HepG2 (cell line): ENCODE measurements around the gene TSPAN7. TPM values are rescaled to one million over a fixed set of nuclear protein-coding genes. Genes with fewer than 3 reads are reported as not detected.
A peak's percentile ranks its signal among the peaks of the same experiment; 100 is the strongest.

ENCODE experiments used
- ATAC-seq: fragments of 200-7000 bp; cut with Tn5 transposase; 3 replicates; pipeline ENCODE4 v1.9.1; 2020; ENCODE audit warnings: mild to moderate bottlenecking, moderate library complexity
- BruUV-seq: library from RNA; stranded (reverse); fragments of 400-500 nt; replicated peaks from 2 replicates; lab custom pipeline; 2021; lab: Mats Ljungman, UMichigan
- CTCF ChIA-PET: fragments of 300-600 bp; formaldehyde crosslinking; extraction: SDS; loops from one replicate; lab custom pipeline; 2021; ENCODE audit warnings: low total read pairs, inconsistent platforms, low intra/inter-chr PET ratio; lab: Yijun Ruan, JAX
- POLR2A ChIA-PET: fragments of 350-600 bp; sonication (Branson Sonifier 250); formaldehyde crosslinking; loops from one replicate; lab custom pipeline; 2020; ENCODE audit warnings: antibody characterized with exemption, inconsistent platforms; lab: Yijun Ruan, JAX
- DNase-seq: peaks from one replicate; pipeline ENCODE4 v3.0.0-alpha.2; 2015; ENCODE audit warnings: low spot score
- FAIRE-seq: peaks from 3 replicates; lab custom pipeline; 2011; peaks lifted over from hg19 to GRCh38; lab: Jason Lieb, UNC
- H2AFZ ChIP-seq: one replicate; pipeline ENCODE4 v1.6.1; 2011; ENCODE audit warnings: low read length, inconsistent platforms
- H3K27ac ChIP-seq: fragments of 300-600 bp; 3 replicates; pipeline ENCODE4 v1.8.0; 2011; ENCODE audit warnings: mixed run types, mild to moderate bottlenecking, mixed read lengths, low read length, inconsistent platforms; ENCODE audit not compliant: insufficient read depth; ENCODE audit errors: extremely low read length
- H3K27me3 ChIP-seq, 2 experiments: fragments of 200-600 bp in 1 of 2; 2 replicates in 1 of 2; 3 replicates in 1 of 2; pipeline versions ENCODE4 v1.6.0 to v1.8.0; 2011; ENCODE audit warnings: low read length in 2 of 2, mild to moderate bottlenecking in 2 of 2, moderate library complexity in 2 of 2, inconsistent platforms in 1 of 2; ENCODE audit not compliant: insufficient read depth in 2 of 2, control insufficient read depth in 1 of 2
- H3K36me3 ChIP-seq, 2 experiments: fragments of 200-600 bp in 1 of 2; replicated peaks in 1 of 2; 2 replicates in 1 of 2; 3 replicates in 1 of 2; pipeline versions ENCODE4 v1.5.1 to v1.8.0; 2011; ENCODE audit warnings: low read length in 2 of 2, inconsistent platforms in 1 of 2; ENCODE audit not compliant: insufficient read depth in 2 of 2, control insufficient read depth in 1 of 2
- H3K4me1 ChIP-seq: 2 replicates; pipeline ENCODE4 v1.5.1; 2012; ENCODE audit warnings: low read length, inconsistent platforms; ENCODE audit not compliant: insufficient read depth
- H3K4me2 ChIP-seq: 2 replicates; pipeline ENCODE4 v1.6.0; 2011; ENCODE audit warnings: low read depth, low read length, inconsistent platforms
- H3K4me3 ChIP-seq, 3 experiments: fragments of 200-600 bp in 1 of 3; sonication (generic), shearing (Covaris generic) in 1 of 3; replicated peaks in 1 of 3; 2 replicates each; pipeline ENCODE4 v1.5.1; 2011 to 2016; ENCODE audit warnings: low read length in 3 of 3, inconsistent platforms in 2 of 3, low read depth in 2 of 3, mild to moderate bottlenecking in 2 of 3, control low read depth in 1 of 3, mixed read lengths in 1 of 3; ENCODE audit not compliant: insufficient read depth in 1 of 3
- H3K79me2 ChIP-seq: one replicate; pipeline ENCODE4 v1.6.1; 2011; ENCODE audit warnings: low read length, inconsistent platforms; ENCODE audit not compliant: insufficient read depth
- H3K9ac ChIP-seq: 2 replicates; pipeline ENCODE4 v1.6.0; 2011; ENCODE audit warnings: mild to moderate bottlenecking, low read depth, low read length, inconsistent platforms; ENCODE audit not compliant: insufficient read depth
- H3K9me3 ChIP-seq: 2 replicates; pipeline ENCODE4 v1.5.1; 2012; ENCODE audit warnings: mild to moderate bottlenecking, low read length
- H4K20me1 ChIP-seq: 2 replicates; pipeline ENCODE4 v1.6.0; 2011; ENCODE audit warnings: inconsistent platforms, mild to moderate bottlenecking, low read length, moderate library complexity; ENCODE audit not compliant: insufficient read depth
- AFF4 ChIP-seq: sonication (generic); formaldehyde crosslinking; IDR thresholded peaks from 2 replicates; pipeline ENCODE4 v1.4.0; 2020; ENCODE audit warnings: missing genetic modification reagents
- FOSL2 ChIP-seq: sonication (generic); formaldehyde crosslinking; IDR thresholded peaks from 2 replicates; pipeline ENCODE4 v1.4.0; 2020; ENCODE audit warnings: missing genetic modification reagents
- SALL2 ChIP-seq: sonication (generic); formaldehyde crosslinking; IDR thresholded peaks from 2 replicates; pipeline ENCODE4 v1.8.1; 2023; ENCODE audit warnings: mild to moderate bottlenecking, missing genetic modification reagents, inconsistent platforms
- ZNF275 ChIP-seq: sonication (generic); formaldehyde crosslinking; IDR thresholded peaks from 2 replicates; pipeline ENCODE4 v1.8.0; 2022; ENCODE audit warnings: missing genetic modification reagents, mild to moderate bottlenecking, inconsistent platforms, borderline replicate concordance
- ZNF687 ChIP-seq: sonication (generic); formaldehyde crosslinking; IDR thresholded peaks from 2 replicates; pipeline ENCODE4 v1.5.1; 2020; ENCODE audit warnings: mild to moderate bottlenecking, missing genetic modification reagents, moderate library complexity
- ZNF839 ChIP-seq: sonication (generic); formaldehyde crosslinking; IDR thresholded peaks from 2 replicates; pipeline ENCODE4 v1.4.0; 2020; ENCODE audit warnings: missing genetic modification reagents, mild to moderate bottlenecking, borderline replicate concordance
- WGBS: methylation state at CpG from one replicate; pipeline ENCODE4 v1.1.6; 2017; ENCODE audit warnings: low lambda C conversion rate; 5-methylcytosine and 5-hydroxymethylcytosine counted together
- in situ Hi-C: cut with HindIII; loops from 2 replicates; pipeline ENCODE4 v1.10.0; 2017; ENCODE audit warnings: low pct_unique_long_range_greater_than_20kb; ENCODE audit not compliant: extremely low pct_ligation_motif_present
- intact Hi-C: fragments of 100-400 bp; cut with micrococcal nuclease; formaldehyde crosslinking; loops from one replicate; pipeline ENCODE4 v1.10.0; 2022; ENCODE audit not compliant: unreplicated experiment
- polyA plus RNA-seq, 8 experiments: library from polyadenylated mRNA; depleted of rRNA in 3 of 8; stranded (reverse) in 7 of 8; unstranded in 1 of 8; fragments of >200 nt; fragmentation: Illumina TruSeq in 4 of 8; extraction: Trizol in 4 of 8; gene quantifications; 2 replicates each; pipeline versions ENCODE4 v1.2.1 to v1.2.3, GENCODE V29; 2011 to 2016; ENCODE audit warnings: low read depth in 4 of 8, missing spikeins in 1 of 8, mixed read lengths in 1 of 8; ENCODE audit not compliant: insufficient read depth in 1 of 8
- total RNA-seq, 5 experiments: library from RNA; depleted of rRNA; stranded (reverse); fragments of >200 nt; fragmentation: Illumina TruSeq; extraction: Trizol; gene quantifications; 2 replicates each; pipeline ENCODE4 v1.2.3, GENCODE V29; 2016; ENCODE audit warnings: low read depth in 1 of 5

The TSPAN7 gene
- total and polyA plus RNA-seq, 2 of the 13 experiments (the other 11 are each of a cell fraction or from before 2014, with no cell fraction given), result 21.4 to 47.1 TPM

GRCh38 chrX:38513112-38513742 lies 48.1 kb upstream of the TSPAN7 start:
- TF ChIP-seq FOSL2 (CRISPR knock-in tag), result peak; percentile 64
- no peak for TF ChIP-seq SALL2 (CRISPR knock-in tag)
- Histone ChIP-seq H3K27ac (no peak overlapping the region), H3K9ac (no peak overlapping the region), H3K4me2 (no peak overlapping the region), H4K20me1 (no peaks in the 10 kb centered on the region), H3K79me2 (no peaks in the 10 kb centered on the region), H3K27me3 (no peaks in the 10 kb centered on the region), H3K9me3 (no peaks in the 10 kb centered on the region), H3K4me3 (no peak overlapping the region), H2AFZ (no peak overlapping the region), H3K36me3 (no peaks in the 10 kb centered on the region), H3K4me1 (no peaks in the 10 kb centered on the region)
- WGBS, result 3% methylated on average over 3 of the region's 5 CpGs
- no TSS peak for BruUV-seq
- in situ Hi-C loops (no loop called here), intact Hi-C loops (no loop called here)
- FAIRE-seq (no peak), ATAC-seq (no peak), DNase-seq (peak; percentile 0)
- POLR2A ChIA-PET, result no interaction called here
- CTCF ChIA-PET, result no interaction called here

- intact Hi-C loops (no loop called here), in situ Hi-C loops (no loop called here)
- no peaks in the 10 kb centered on the region for H3K9me3 ChIP-seq
- no peak overlapping the region for H3K9ac ChIP-seq
- ATAC-seq, result no peak
- no peaks in the 10 kb centered on the region for H3K27me3 ChIP-seq
- no peak overlapping the region for H3K4me2 ChIP-seq
- H4K20me1 ChIP-seq, result no peaks in the 10 kb centered on the region
- ChIA-PET POLR2A (no interaction called here), CTCF (no interaction called here)
- H2AFZ ChIP-seq, result no peak overlapping the region
- H3K27ac ChIP-seq, result no peak overlapping the region
- no peaks in the 10 kb centered on the region for H3K79me2 ChIP-seq
- no peaks in the 10 kb centered on the region for H3K4me1 ChIP-seq
- FAIRE-seq, result no peak
- BruUV-seq, result no TSS peak
- no peak overlapping the region for H3K4me3 ChIP-seq
- no peaks in the 10 kb centered on the region for H3K36me3 ChIP-seq
- DNase-seq, result no peak
- no peak for TF ChIP-seq ZNF275 (CRISPR knock-in tag)
- no peak for TF ChIP-seq ZNF839 (CRISPR knock-in tag)
- TF ChIP-seq ZNF687 (CRISPR knock-in tag), result no peak
- TF ChIP-seq AFF4, result no peak
Measured at GRCh38 chrX:38514016-38514854, 47.1 kb upstream of the TSPAN7 start.
